Aorta (tissue), 5 donors: ENCODE results near the gene ZFP64. TPM values are rescaled to one million over a fixed set of nuclear protein-coding genes. Genes with fewer than 3 reads are reported as not detected.

Experiments
- ATAC-seq: fragments of 200-7000 bp; cut with Tn5 transposase; one replicate; pipeline ENCODE4 v1.9.1; 2022; ENCODE audit warnings: moderate library complexity; ENCODE audit not compliant: low FRiP score
- DNase-seq, 2 donors: peaks; one replicate each; pipeline ENCODE4 v3.0.0-alpha.2; 2020
- H3K27ac ChIP-seq, 2 donors: one replicate each; pipeline ENCODE4 v1.5.1; 2013; ENCODE audit warnings: low read length in 2 of 2, mild to moderate bottlenecking in 2 of 2, moderate library complexity in 2 of 2, control low read depth in 1 of 2, inconsistent platforms in 1 of 2, low read depth in 1 of 2
- H3K27me3 ChIP-seq, 2 donors: one replicate each; pipeline ENCODE4 v1.6.1; 2013; ENCODE audit warnings: control low read depth in 1 of 2, low read length in 1 of 2, mild to moderate bottlenecking in 1 of 2, moderate library complexity in 1 of 2; ENCODE audit not compliant: insufficient read depth in 2 of 2, control insufficient read depth in 1 of 2
- H3K36me3 ChIP-seq, 2 donors: one replicate each; pipeline ENCODE4 v1.6.1; 2013; ENCODE audit warnings: control low read depth in 1 of 2, low read length in 1 of 2, mild to moderate bottlenecking in 1 of 2; ENCODE audit not compliant: insufficient read depth in 2 of 2, control insufficient read depth in 1 of 2
- H3K4me1 ChIP-seq, 2 donors: one replicate each; pipeline ENCODE4 v1.6.1; 2013; ENCODE audit warnings: low read length in 2 of 2, control low read depth in 1 of 2, mild to moderate bottlenecking in 1 of 2, moderate library complexity in 1 of 2; ENCODE audit not compliant: insufficient read depth in 2 of 2, control insufficient read depth in 1 of 2
- H3K4me3 ChIP-seq, 2 donors: one replicate each; pipeline ENCODE4 v1.5.1; 2013; ENCODE audit warnings: low read length in 2 of 2, control low read depth in 1 of 2, mild to moderate bottlenecking in 1 of 2
- H3K9me3 ChIP-seq: one replicate; pipeline ENCODE4 v1.6.1; 2013; ENCODE audit warnings: mild to moderate bottlenecking, low read length; ENCODE audit not compliant: control insufficient read depth
- WGBS, 2 donors: extraction: QIAGEN DNeasy Blood & Tissue Kit; methylation state at CpG; one replicate each; pipeline ENCODE4 v1.1.7; 2013; 5-methylcytosine and 5-hydroxymethylcytosine counted together
- intact Hi-C, 2 donors: fragments of 100-400 bp; cut with DNase I; formaldehyde crosslinking; loops; one replicate each; pipeline versions ENCODE4 v1.14.2 to v1.15.0; 2022
- polyA plus RNA-seq, 2 donors: library from polyadenylated mRNA; stranded (reverse); fragments of 200-250 nt; gene quantifications; one replicate each; pipeline ENCODE4 v1.2.3, GENCODE V29; 2013
- total RNA-seq, 2 donors: library from RNA; stranded (reverse); fragmentation: NEBNext Ultra II Directional; extraction: Animal tissue kit (Norgen Biotek cat#: 25700); gene quantifications; one replicate each; pipeline ENCODE4 v1.2.1, GENCODE V29; 2021
- donor health status: healthy with polysubstance abuse.
- donor health status: Bipolar disorder and iron deficiency.
- donor health status: DM: no; HTN: no; CAD: no.
- donor health status: DM: no; HTN: no; CAD: no.
- donor health status: DM: yes; HTN: yes; CAD: no.

ZFP64 gene
- total and polyA plus RNA-seq, 4 donors: 3.4 to 13.5 (median 7.3) TPM

DNA sequence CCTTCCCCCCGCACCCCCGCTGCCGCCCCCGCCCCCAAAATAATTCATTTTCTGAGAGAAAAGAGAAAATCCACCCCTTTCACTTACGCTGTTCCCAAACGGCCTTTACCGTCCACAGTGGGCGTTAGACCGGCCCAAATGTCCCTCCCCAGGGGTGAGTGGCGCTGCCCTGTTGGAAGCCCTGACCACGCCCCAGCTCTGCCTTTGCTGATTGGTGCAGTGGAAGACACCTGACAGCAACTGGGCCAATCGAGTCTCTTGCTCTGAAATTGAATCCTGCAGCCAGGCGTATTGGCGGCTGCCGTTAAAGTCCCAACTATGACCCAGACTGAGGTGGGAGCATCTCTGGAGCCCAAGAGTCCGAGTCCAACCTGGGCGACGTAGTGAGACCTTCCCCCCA lies 15.7 kb downstream of the ZFP64 start:
- H3K9me3 ChIP-seq: no peaks in the 10 kb centered on the region
- peaks cover 2 to 6% of the 10 kb centered on the region in 2 donors for H3K36me3 ChIP-seq
- DNase-seq: no peak
- H3K27me3 ChIP-seq: no peaks in the 10 kb centered on the region
- no peaks in the 10 kb centered on the region for H3K4me1 ChIP-seq
- intact Hi-C loops: no loop called here
- ATAC-seq: no peak
- no peak overlapping the region for H3K4me3 ChIP-seq
- H3K27ac ChIP-seq: no peak overlapping the region
- 97 to 98% methylated on average over 18 of the region's 18 CpGs for WGBS, 2 donors

DNA sequence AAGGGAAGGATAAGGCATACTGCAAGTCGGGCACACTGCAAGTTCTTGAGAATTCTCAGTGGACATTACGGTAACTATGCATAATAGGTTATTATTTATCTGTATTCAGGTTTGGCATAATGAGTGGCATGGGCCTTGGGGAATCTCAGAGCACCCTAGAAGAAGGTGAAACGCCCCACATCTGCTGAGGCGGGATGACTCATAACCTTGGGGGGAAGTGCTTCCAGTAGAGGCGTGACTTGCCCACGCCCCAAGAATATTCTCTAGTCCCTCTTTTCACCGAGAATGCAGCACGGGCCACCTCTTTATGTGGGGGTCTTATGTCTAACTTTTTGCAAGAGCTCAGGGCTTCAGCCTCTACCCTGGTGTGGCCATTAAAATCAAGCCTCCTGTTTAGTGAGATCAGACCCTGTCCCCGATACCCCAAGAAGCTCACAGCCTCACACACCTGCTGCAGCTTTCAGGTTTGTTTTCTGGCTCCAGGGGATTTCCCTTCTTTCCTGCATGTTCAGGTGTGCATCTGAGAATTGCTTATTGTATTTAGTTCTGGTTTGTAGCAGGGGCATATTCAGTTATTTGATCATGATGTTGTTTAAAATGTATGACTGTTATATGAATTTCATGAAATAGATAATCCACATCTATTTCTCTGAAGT lies 19.1 kb downstream of the ZFP64 start:
- WGBS, 2 donors: 91 to 93% methylated on average over 9 of the region's 9 CpGs

DNA sequence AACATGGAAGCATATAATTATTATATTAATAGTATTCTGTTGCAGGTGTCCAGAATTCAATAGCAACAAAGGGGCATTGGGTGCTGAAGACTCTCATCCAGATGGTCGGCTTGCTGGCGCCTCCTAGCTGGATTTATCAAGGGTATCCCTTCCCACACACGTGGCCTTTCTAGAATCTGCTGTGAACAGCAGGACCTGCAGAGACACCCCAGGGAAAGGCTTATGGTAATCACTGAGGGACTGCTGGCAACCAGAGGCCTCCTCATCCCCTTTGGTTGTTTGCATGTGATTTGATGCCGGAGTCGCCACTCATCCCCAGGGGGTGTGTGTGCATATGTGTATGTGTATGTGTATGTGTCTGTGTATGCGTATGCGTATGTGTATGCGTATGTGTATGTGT lies 20.6 kb downstream of the ZFP64 start:
- peaks cover 2 to 6% of the 10 kb centered on the region in 2 donors for H3K36me3 ChIP-seq
- intact Hi-C loops: no loop called here
- H3K4me3 ChIP-seq: no peak overlapping the region
- ATAC-seq: no peak
- no peaks in the 10 kb centered on the region for H3K27me3 ChIP-seq
- no peak for DNase-seq
- WGBS, 2 donors: 97 to 98% methylated on average over 8 of the region's 8 CpGs
- H3K27ac ChIP-seq: no peak overlapping the region
- no peaks in the 10 kb centered on the region for H3K4me1 ChIP-seq
- H3K9me3 ChIP-seq: no peaks in the 10 kb centered on the region

More for the DNA sequence above, 19.1 kb downstream of the ZFP64 start:
- ATAC-seq (no peak), DNase-seq (no peak)
- H3K27me3 ChIP-seq: no peaks in the 10 kb centered on the region
- H3K4me1 ChIP-seq: no peaks in the 10 kb centered on the region
- no peak overlapping the region for H3K27ac ChIP-seq
- intact Hi-C loops: no loop called here
- no peaks in the 10 kb centered on the region for H3K9me3 ChIP-seq
- H3K36me3 ChIP-seq: peaks cover 2 to 6% of the 10 kb centered on the region in 2 donors
- no peak overlapping the region for H3K4me3 ChIP-seq

DNA sequence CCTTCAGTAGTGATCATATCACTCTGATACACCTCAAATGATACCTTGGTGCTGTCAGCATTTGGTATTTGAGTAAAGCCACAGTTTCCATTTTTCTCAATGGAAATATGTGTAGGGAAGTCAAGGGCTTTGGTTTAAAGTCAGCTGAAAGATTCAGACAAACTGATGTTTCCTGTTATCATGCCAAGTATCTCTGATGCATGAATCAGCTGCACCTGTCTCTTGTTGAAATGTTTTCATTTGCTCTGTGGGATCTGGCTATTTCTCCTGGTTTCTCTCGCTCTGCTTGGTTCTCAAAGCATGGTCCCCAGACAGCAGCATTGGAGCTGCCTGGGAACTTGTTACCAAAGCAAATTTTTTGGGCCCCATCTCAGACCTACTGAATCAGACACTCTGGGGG lies 23.5 kb downstream of the ZFP64 start:
- H3K4me3 ChIP-seq: no peak overlapping the region
- H3K9me3 ChIP-seq: peaks cover 2% of the 10 kb centered on the region
- H3K27me3 ChIP-seq: no peaks in the 10 kb centered on the region
- intact Hi-C loops: no loop called here
- H3K4me1 ChIP-seq: no peaks in the 10 kb centered on the region
- WGBS, 2 donors: 93 to 97% methylated on average over 1 of the region's 1 CpG
- ATAC-seq: no peak
- DNase-seq: no peak
- no peak overlapping the region for H3K27ac ChIP-seq
- peaks cover 7 to 12% of the 10 kb centered on the region in 2 donors for H3K36me3 ChIP-seq

DNA sequence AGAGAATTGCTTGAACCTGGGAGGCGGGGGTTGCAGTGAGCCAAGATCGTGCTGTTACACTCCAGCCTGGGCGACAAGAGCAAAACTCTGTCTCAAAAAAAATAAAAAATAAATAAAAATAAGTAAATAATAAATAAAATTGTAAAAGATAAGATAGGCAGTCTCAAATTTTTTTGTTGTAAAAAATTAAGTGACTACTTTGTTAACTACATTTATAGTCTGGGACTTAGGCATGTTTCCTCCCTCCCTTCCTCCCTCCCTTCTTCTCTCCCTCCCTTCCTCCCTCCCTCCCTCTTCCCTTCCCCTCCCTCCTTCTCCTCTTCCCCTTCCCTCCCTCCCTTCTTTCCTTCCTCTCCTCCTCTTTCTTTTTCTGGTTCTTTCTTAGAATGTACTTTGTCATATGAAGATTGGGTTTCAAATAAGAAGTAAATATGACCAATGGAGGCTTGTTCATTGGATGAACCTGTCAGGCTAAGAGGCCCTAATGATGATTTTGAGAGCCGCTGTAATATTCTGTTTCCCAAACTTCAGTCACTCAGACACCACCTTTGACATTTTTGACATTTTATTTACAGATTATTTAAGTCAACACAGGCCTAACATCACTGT lies 24.2 kb downstream of the ZFP64 start:
- H3K4me1 ChIP-seq: no peaks in the 10 kb centered on the region
- no peak for DNase-seq
- no peak overlapping the region for H3K27ac ChIP-seq
- 98 to 99% methylated on average over 4 of the region's 4 CpGs for WGBS, 2 donors
- H3K27me3 ChIP-seq: no peaks in the 10 kb centered on the region
- peaks cover 2% of the 10 kb centered on the region for H3K9me3 ChIP-seq
- H3K4me3 ChIP-seq: no peak overlapping the region
- H3K36me3 ChIP-seq: peaks cover 7 to 8% of the 10 kb centered on the region in 2 donors
- no peak for ATAC-seq
- intact Hi-C loops: no loop called here

DNA sequence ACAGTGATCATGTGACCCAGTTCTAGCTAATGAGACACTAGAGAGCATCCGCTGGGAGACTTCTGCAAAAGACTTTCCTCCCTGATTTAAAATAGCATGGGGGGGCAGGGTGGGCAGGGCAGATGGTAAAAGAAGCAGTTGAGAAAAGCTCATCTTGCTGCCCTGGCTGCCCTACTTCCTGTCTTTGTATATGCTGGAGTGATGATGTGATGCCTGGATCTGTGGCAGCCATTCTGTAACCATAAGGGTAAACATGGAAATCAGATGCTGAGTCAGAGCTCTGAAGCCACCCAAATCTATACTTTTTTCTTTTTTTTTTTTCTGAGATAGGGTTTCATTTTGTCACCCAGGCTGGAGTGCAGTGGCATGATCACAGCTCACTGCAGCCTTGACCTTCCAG lies 25.4 kb downstream of the ZFP64 start:
- intact Hi-C loops: no loop called here
- Histone ChIP-seq H3K4me3 (no peak overlapping the region), H3K9me3 (peaks cover 2% of the 10 kb centered on the region), H3K36me3 (peaks cover 6 to 7% of the 10 kb centered on the region in 2 donors), H3K27ac (no peak overlapping the region), H3K27me3 (no peaks in the 10 kb centered on the region), H3K4me1 (no peaks in the 10 kb centered on the region)
- no peak for ATAC-seq
- no peak for DNase-seq
- 95 to 99% methylated on average over 1 of the region's 1 CpG for WGBS, 2 donors

DNA sequence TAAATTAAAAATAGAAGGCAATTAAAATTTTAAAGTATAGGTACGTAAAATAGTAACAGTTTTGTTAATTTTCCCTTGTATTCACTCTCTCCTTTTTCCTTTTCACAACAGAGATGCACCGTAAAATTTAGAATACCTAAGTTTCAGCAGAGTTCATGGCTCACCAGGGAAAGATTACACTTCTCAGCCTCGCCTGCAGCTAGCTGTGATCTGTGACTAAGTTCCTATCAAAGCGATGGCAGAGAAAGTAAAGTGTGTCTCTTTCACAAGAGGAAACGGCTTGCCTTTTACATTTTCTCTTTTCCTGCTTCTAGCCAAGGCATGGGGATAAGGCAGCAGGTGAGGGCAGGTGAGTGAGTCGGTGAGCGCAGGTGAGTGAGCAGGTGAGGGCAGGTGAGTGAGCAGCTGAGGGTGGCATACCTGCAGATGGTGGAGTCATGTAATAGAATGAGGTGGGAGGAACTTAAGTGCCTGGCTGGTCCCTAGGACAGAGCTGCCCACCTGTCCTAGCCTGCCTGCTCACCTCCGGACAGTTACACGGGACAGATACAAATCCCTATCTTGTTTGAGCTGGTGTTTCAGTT lies 30.9 kb downstream of the ZFP64 start:
- WGBS, 2 donors: 95 to 96% methylated on average over 9 of the region's 9 CpGs

DNA sequence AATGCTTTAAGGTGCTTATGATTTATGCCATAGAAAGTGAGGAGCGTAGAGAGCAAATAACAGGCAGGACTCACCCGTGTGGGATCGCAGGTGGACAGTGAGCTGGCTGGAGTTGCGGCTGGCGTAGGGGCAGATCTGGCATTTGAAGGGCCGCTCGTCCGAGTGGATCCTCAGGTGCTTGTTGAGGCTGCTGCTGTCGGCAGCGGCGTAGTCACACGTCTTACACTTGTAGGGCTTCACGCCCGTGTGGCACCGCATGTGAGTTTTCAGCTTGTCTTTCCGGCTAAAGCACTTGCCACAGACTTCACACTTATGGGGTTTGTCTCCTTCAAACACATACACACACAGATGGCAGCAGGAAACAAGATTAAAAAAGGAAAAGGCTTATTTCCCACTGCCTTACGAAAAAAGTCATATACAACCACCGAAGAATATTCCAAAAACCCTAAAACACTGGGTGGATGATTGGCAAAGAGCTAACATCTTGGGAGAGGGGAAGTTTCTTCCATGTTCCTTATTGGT lies 31.5 kb downstream of the ZFP64 start:
- Histone ChIP-seq H3K4me3 (no peak overlapping the region), H3K36me3 (peaks cover 5 to 18% of the 10 kb centered on the region in 2 donors), H3K9me3 (peaks cover 2% of the 10 kb centered on the region), H3K27ac (no peak overlapping the region), H3K4me1 (no peaks in the 10 kb centered on the region), H3K27me3 (no peaks in the 10 kb centered on the region)
- ATAC-seq (no peak), DNase-seq (no peak)
- intact Hi-C loops: no loop called here
- WGBS, 2 donors: 96 to 98% methylated on average over 18 of the region's 18 CpGs

More for the DNA sequence above, 30.9 kb downstream of the ZFP64 start:
- Histone ChIP-seq H3K4me1 (no peaks in the 10 kb centered on the region), H3K36me3 (peaks cover 8 to 20% of the 10 kb centered on the region in 2 donors), H3K27ac (no peak overlapping the region), H3K9me3 (peaks cover 4% of the 10 kb centered on the region), H3K4me3 (no peak overlapping the region), H3K27me3 (no peaks in the 10 kb centered on the region)
- no peak for ATAC-seq
- intact Hi-C loops: no loop called here
- no peak for DNase-seq
